Activated CD4-positive, alpha-beta T cell treated with anti-CD3 and anti-CD28 coated beads, Interleukin-2, amount 10 ng/mL, durations not matched to agents 24 days and 14 days (primary cell): ENCODE measurements around the gene PCDHGA7. TPM values are rescaled to one million over a fixed set of nuclear protein-coding genes. Genes with fewer than 3 reads are reported as not detected.

ENCODE experiments used
- total RNA-seq: library from RNA; stranded (reverse); gene quantifications from 2 replicates; pipeline ENCODE4 v1.2.3, GENCODE V29; 2022

The PCDHGA7 gene
- total RNA-seq, 1 donor from 2014 or later, result 0.23 TPM

Other genes starting within 250 kb of the PCDHGA7 start
- not detected in 2 replicates for gene PCDHB5, start 247.5 kb upstream of the PCDHGA7 start, total RNA-seq
- gene PCDHB6, start 232.7 kb upstream of the PCDHGA7 start, total RNA-seq, result not detected in 2 replicates
- gene PCDHB7, start 210.1 kb upstream of the PCDHGA7 start, total RNA-seq, result not detected in 2 replicates
- not detected in 2 replicates for gene PCDHB8, start 205.0 kb upstream of the PCDHGA7 start, total RNA-seq
- gene PCDHB16, start 200.4 kb upstream of the PCDHGA7 start, total RNA-seq, result not detected in 2 replicates
- not detected in 2 replicates for gene PCDHB9, start 195.6 kb upstream of the PCDHGA7 start, total RNA-seq
- gene PCDHB10, start 190.4 kb upstream of the PCDHGA7 start, total RNA-seq, result not detected in 2 replicates
- not detected in 2 replicates for gene PCDHB11, start 183.1 kb upstream of the PCDHGA7 start, total RNA-seq
- gene PCDHB12, start 174.0 kb upstream of the PCDHGA7 start, total RNA-seq, result not detected in 2 replicates
- gene PCDHB13, start 168.8 kb upstream of the PCDHGA7 start, total RNA-seq, result 0.05 TPM in 1 of 2 replicates, not detected in the other
- gene PCDHB14, start 159.4 kb upstream of the PCDHGA7 start, total RNA-seq, result not detected in 2 replicates
- gene PCDHB15, start 137.3 kb upstream of the PCDHGA7 start, total RNA-seq, result not detected in 2 replicates
- gene SLC25A2, start 78.7 kb upstream of the PCDHGA7 start, total RNA-seq, result 0.14 and 0.23 TPM in 2 replicates
- 71.5 and 75.0 TPM in 2 replicates for gene TAF7, start 62.0 kb upstream of the PCDHGA7 start, total RNA-seq
- gene PCDHGA1, start 52.2 kb upstream of the PCDHGA7 start, total RNA-seq, result 0.07 and 0.09 TPM in 2 replicates
- gene PCDHGA2, start 44.0 kb upstream of the PCDHGA7 start, total RNA-seq, result 0.07 and 0.12 TPM in 2 replicates
- gene PCDHGA3, start 38.9 kb upstream of the PCDHGA7 start, total RNA-seq, result 0.14 and 0.19 TPM in 2 replicates
- gene PCDHGB1, start 32.6 kb upstream of the PCDHGA7 start, total RNA-seq, result 0.14 and 0.19 TPM in 2 replicates
- 0.33 and 0.37 TPM in 2 replicates for gene PCDHGA4, start 27.7 kb upstream of the PCDHGA7 start, total RNA-seq
- gene PCDHGB2, start 22.7 kb upstream of the PCDHGA7 start, total RNA-seq, result 0.63 and 0.97 TPM in 2 replicates
- 0.19 and 0.51 TPM in 2 replicates for gene PCDHGA5, start 18.6 kb upstream of the PCDHGA7 start, total RNA-seq
- gene PCDHGB3, start 12.5 kb upstream of the PCDHGA7 start, total RNA-seq, result 0.40 and 0.49 TPM in 2 replicates
- 0.31 and 0.54 TPM in 2 replicates for gene PCDHGA6, start 8.9 kb upstream of the PCDHGA7 start, total RNA-seq
- 0.21 TPM in 2 replicates for gene PCDHGB4, start 5.0 kb downstream of the PCDHGA7 start, total RNA-seq
- 0.02 and 0.09 TPM in 2 replicates for gene PCDHGA8, start 9.9 kb downstream of the PCDHGA7 start, total RNA-seq
- gene PCDHGB5, start 15.2 kb downstream of the PCDHGA7 start, total RNA-seq, result 0.43 and 0.47 TPM in 2 replicates
- 0.33 and 0.44 TPM in 2 replicates for gene PCDHGA9, start 20.0 kb downstream of the PCDHGA7 start, total RNA-seq
- 0.09 and 0.14 TPM in 2 replicates for gene PCDHGB6, start 25.3 kb downstream of the PCDHGA7 start, total RNA-seq
- 0.07 and 0.21 TPM in 2 replicates for gene PCDHGA10, start 30.2 kb downstream of the PCDHGA7 start, total RNA-seq
- 0.12 and 0.17 TPM in 2 replicates for gene PCDHGB7, start 34.9 kb downstream of the PCDHGA7 start, total RNA-seq
- gene PCDHGA11, start 38.3 kb downstream of the PCDHGA7 start, total RNA-seq, result 0.23 and 0.31 TPM in 2 replicates
- 0.12 and 0.16 TPM in 2 replicates for gene PCDHGA12, start 47.8 kb downstream of the PCDHGA7 start, total RNA-seq
- gene PCDHGC3, start 93.2 kb downstream of the PCDHGA7 start, total RNA-seq, result 0.24 and 0.58 TPM in 2 replicates
- gene PCDHGC4, start 102.3 kb downstream of the PCDHGA7 start, total RNA-seq, result not detected in 2 replicates
- not detected in 2 replicates for gene PCDHGC5, start 106.3 kb downstream of the PCDHGA7 start, total RNA-seq
- 225 and 232 TPM in 2 replicates for gene DIAPH1, start 236.3 kb downstream of the PCDHGA7 start, total RNA-seq